KMS-11 (cell line): ENCODE results near the gene KIRREL1.

ENCODE experiments used
- H2AFZ ChIP-seq: fragments of 200-600 bp; sonication (generic); 2 replicates; pipeline ENCODE4 v1.6.1; 2016; ENCODE audit warnings: antibody characterized with exemption, mixed run types, low read depth
- H3K27ac ChIP-seq: fragments of 200-600 bp; sonication (generic); 2 replicates; pipeline ENCODE4 v1.6.1; 2016; ENCODE audit warnings: mild to moderate bottlenecking, mixed run types
- H3K27me3 ChIP-seq: fragments of 200-600 bp; sonication (generic); 2 replicates; pipeline ENCODE4 v1.6.1; 2017; ENCODE audit warnings: mild to moderate bottlenecking, low read depth, mixed run types, moderate library complexity; ENCODE audit not compliant: insufficient read depth
- H3K36me3 ChIP-seq: fragments of 200-600 bp; sonication (generic); 2 replicates; pipeline ENCODE4 v1.6.1; 2017; ENCODE audit warnings: mild to moderate bottlenecking, mixed run types; ENCODE audit not compliant: insufficient read depth
- H3K4me1 ChIP-seq: fragments of 200-600 bp; sonication (generic); 2 replicates; pipeline ENCODE4 v1.6.1; 2016; ENCODE audit warnings: mild to moderate bottlenecking, low read depth, mixed run types; ENCODE audit not compliant: poor library complexity, severe bottlenecking
- H3K4me2 ChIP-seq: fragments of 200-600 bp; sonication (generic); 2 replicates; pipeline ENCODE4 v1.7.0; 2016; ENCODE audit warnings: mild to moderate bottlenecking, mixed run types
- H3K4me3 ChIP-seq: fragments of 200-600 bp; sonication (generic); IDR thresholded peaks from 2 replicates; pipeline ENCODE4 v1.6.1; 2017; ENCODE audit warnings: low read depth, low read length, mixed read lengths; ENCODE audit not compliant: insufficient read depth
- H3K79me2 ChIP-seq: fragments of 200-600 bp; sonication (generic); 2 replicates; pipeline ENCODE4 v1.6.1; 2016; ENCODE audit warnings: low read depth, mixed run types; ENCODE audit not compliant: insufficient read depth
- H3K9ac ChIP-seq: fragments of 200-600 bp; sonication (generic); 2 replicates; pipeline ENCODE4 v1.6.1; 2016; ENCODE audit warnings: mild to moderate bottlenecking, mixed run types
- H4K20me1 ChIP-seq: fragments of 200-600 bp; sonication (generic); 2 replicates; pipeline ENCODE4 v1.6.1; 2016; ENCODE audit warnings: mild to moderate bottlenecking, mixed run types; ENCODE audit not compliant: insufficient read depth
- TF ChIP-seq, protein P1 (sequence below): fragments of 200-600 bp; sonication (generic); conservative IDR thresholded peaks from 2 replicates; pipeline ENCODE4 v1.6.1; 2017; ENCODE audit warnings: low read depth, mild to moderate bottlenecking, antibody characterized with exemption, low read length, moderate library complexity, mixed read lengths

The KIRREL1 gene

GRCh38 chr1:158147401-158147800 is 154.0 kb downstream of the KIRREL1 start:
- H3K27ac ChIP-seq: no peak overlapping the region

DNA sequence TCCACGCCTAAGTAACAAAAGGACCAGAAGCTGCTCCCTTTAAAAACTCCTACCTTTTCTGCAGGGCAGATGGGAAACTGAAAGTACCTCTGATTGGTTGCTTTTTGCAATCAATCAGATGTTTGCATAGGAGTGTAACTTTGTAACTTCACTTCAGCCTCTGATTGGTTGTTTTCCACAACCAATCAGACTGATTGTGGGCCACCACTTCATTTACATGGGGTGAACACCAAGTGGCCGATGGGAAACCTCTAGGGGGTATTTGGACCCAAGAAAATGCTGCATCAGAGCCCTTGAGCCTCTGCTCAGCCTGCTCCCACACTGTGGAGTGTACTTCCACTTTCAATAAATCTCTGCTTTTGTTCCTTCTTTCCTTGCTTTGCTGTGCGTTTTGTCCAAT is 154.4 kb downstream of the KIRREL1 start:
- TF ChIP-seq, protein P1, sequence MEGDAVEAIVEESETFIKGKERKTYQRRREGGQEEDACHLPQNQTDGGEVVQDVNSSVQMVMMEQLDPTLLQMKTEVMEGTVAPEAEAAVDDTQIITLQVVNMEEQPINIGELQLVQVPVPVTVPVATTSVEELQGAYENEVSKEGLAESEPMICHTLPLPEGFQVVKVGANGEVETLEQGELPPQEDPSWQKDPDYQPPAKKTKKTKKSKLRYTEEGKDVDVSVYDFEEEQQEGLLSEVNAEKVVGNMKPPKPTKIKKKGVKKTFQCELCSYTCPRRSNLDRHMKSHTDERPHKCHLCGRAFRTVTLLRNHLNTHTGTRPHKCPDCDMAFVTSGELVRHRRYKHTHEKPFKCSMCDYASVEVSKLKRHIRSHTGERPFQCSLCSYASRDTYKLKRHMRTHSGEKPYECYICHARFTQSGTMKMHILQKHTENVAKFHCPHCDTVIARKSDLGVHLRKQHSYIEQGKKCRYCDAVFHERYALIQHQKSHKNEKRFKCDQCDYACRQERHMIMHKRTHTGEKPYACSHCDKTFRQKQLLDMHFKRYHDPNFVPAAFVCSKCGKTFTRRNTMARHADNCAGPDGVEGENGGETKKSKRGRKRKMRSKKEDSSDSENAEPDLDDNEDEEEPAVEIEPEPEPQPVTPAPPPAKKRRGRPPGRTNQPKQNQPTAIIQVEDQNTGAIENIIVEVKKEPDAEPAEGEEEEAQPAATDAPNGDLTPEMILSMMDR: no peak
- Histone ChIP-seq H3K9ac (no peak overlapping the region), H3K36me3 (no peaks in the 10 kb centered on the region), H3K27me3 (0 out of 2 replicates have a peak, but pooled peaks cover 3% of the 10 kb centered on the region), H3K4me2 (no peak overlapping the region), H3K4me1 (peaks cover 11% of the 10 kb centered on the region), H2AFZ (peak overlapping the region; percentile 99; the same call in 1 of the 2 replicates), H3K79me2 (no peaks in the 10 kb centered on the region), H3K4me3 (no peak overlapping the region), H3K27ac (no peak overlapping the region), H4K20me1 (no peaks in the 10 kb centered on the region)

More at GRCh38 chr1:158147401-158147800, 154.0 kb downstream of the KIRREL1 start:
- H4K20me1 ChIP-seq: no peaks in the 10 kb centered on the region
- H2AFZ ChIP-seq: no peak overlapping the region
- no peak overlapping the region for H3K4me2 ChIP-seq
- H3K9ac ChIP-seq: no peak overlapping the region
- H3K4me3 ChIP-seq: no peak overlapping the region
- H3K4me1 ChIP-seq: peaks cover 11% of the 10 kb centered on the region
- H3K79me2 ChIP-seq: no peaks in the 10 kb centered on the region
- H3K27me3 ChIP-seq: 0 out of 2 replicates have a peak, but pooled peaks cover 3% of the 10 kb centered on the region
- no peaks in the 10 kb centered on the region for H3K36me3 ChIP-seq
- TF ChIP-seq, protein P1: no peak

- Histone ChIP-seq H3K27ac (no peak overlapping the region), H3K4me2 (no peak overlapping the region), H3K9ac (no peak overlapping the region), H3K4me3 (no peak overlapping the region), H3K27me3 (peaks cover 3% of the 10 kb centered on the region; the same call in 1 of the 2 replicates), H3K4me1 (peaks cover 11% of the 10 kb centered on the region), H4K20me1 (no peaks in the 10 kb centered on the region), H3K36me3 (no peaks in the 10 kb centered on the region), H2AFZ (peak overlapping the region; percentile 99), H3K79me2 (no peaks in the 10 kb centered on the region)
- TF ChIP-seq, protein P1: no peak
These were observed 155.0 kb downstream of the KIRREL1 start for GRCh38 chr1:158148468-158148867.

DNA sequence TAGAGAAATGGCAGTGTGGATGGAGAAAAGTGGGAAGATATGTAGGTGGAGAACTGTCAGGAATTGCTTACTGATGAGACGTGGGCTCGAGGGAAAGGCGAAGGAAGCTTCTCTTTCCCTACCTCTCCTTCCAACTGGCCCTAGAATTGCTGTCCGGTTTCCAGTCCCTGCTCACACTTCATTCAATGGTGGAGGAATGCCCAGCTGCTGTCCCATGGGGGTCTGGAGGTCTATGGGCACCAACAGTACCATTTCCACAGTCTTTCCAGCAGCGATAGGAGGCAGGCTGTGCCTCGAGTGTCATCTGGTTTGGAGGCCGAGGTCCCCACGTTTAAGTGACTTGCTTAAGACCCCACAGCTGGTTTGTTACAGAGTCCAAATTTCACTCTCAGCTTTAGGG is 155.7 kb downstream of the KIRREL1 start:
- Histone ChIP-seq H3K9ac (peak overlapping the region; percentile 3; the same call in 1 of the 2 replicates), H3K4me2 (peak overlapping the region; percentile 80), H2AFZ (peak overlapping the region; percentile 99)

More for the DNA sequence above, 155.7 kb downstream of the KIRREL1 start:
- no peak overlapping the region for H3K27ac ChIP-seq
- no peaks in the 10 kb centered on the region for H4K20me1 ChIP-seq
- peaks cover 11% of the 10 kb centered on the region for H3K4me1 ChIP-seq
- H3K79me2 ChIP-seq: no peaks in the 10 kb centered on the region
- peak overlapping the region; percentile 99 for H3K4me3 ChIP-seq
- no peaks in the 10 kb centered on the region for H3K36me3 ChIP-seq
- H3K27me3 ChIP-seq: peaks cover 4% of the 10 kb centered on the region; the same call in 1 of the 2 replicates
- TF ChIP-seq, protein P1: no peak
